GM20000 (cell line): Measurements from ENCODE around the gene ARHGAP24.
A peak's percentile ranks its signal among the peaks of the same experiment; 100 is the strongest.

Experiments
- DNase-seq: peaks from one replicate; pipeline ENCODE4 v3.0.0; 2012; ENCODE audit warnings: low spot score
- CTCF ChIP-seq: IDR thresholded peaks from 2 replicates; pipeline ENCODE4 v1.5.1; 2012; ENCODE audit warnings: mild to moderate bottlenecking, control low read depth; ENCODE audit errors: extremely low read depth, missing control alignments

Gene ARHGAP24

GRCh38 chr4:85748654-85749053 is 273.7 kb downstream of the ARHGAP24 start:
- TF ChIP-seq CTCF, result no peak
- DNase-seq, result no peak

- TF ChIP-seq CTCF, result no peak
- DNase-seq, result no peak
These were observed 276.9 kb downstream of the ARHGAP24 start for GRCh38 chr4:85751866-85752265.

GRCh38 chr4:85755285-85755684 is 280.3 kb downstream of the ARHGAP24 start:
- no peak for TF ChIP-seq CTCF
- DNase-seq, result no peak

DNA sequence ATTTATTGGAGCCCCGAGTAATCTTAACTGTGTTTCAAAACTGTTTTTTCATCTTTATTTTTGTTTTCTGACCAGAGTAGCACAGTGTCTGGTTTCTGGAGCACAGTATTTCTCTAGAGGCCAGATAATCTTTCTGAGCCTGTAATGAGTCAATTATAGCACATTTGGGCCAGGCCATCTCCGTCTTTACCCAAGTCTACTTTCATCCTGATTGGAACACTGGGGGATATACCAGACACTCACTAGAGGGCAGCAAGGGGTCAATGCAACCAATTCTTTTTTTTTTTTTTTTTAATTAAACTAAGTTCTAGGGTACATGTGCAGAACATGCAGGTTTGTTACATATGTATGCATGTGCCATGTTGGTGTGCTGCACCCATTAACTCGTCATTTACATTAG is 282.0 kb downstream of the ARHGAP24 start:
- peak; percentile 33 for TF ChIP-seq CTCF
- DNase-seq, result peak; percentile 8

- TF ChIP-seq CTCF, result no peak
- DNase-seq, result no peak
These were observed 284.4 kb downstream of the ARHGAP24 start for GRCh38 chr4:85759388-85759787.

- no peak for TF ChIP-seq CTCF
- no peak for DNase-seq
These were observed 285.6 kb downstream of the ARHGAP24 start for GRCh38 chr4:85760511-85760910.

- no peak for TF ChIP-seq CTCF
- DNase-seq, result no peak
These were observed 287.0 kb downstream of the ARHGAP24 start for GRCh38 chr4:85761803-85762528.
